ENCODE measurements around the gene DMXL1.

DMXL1 gene, protein sequence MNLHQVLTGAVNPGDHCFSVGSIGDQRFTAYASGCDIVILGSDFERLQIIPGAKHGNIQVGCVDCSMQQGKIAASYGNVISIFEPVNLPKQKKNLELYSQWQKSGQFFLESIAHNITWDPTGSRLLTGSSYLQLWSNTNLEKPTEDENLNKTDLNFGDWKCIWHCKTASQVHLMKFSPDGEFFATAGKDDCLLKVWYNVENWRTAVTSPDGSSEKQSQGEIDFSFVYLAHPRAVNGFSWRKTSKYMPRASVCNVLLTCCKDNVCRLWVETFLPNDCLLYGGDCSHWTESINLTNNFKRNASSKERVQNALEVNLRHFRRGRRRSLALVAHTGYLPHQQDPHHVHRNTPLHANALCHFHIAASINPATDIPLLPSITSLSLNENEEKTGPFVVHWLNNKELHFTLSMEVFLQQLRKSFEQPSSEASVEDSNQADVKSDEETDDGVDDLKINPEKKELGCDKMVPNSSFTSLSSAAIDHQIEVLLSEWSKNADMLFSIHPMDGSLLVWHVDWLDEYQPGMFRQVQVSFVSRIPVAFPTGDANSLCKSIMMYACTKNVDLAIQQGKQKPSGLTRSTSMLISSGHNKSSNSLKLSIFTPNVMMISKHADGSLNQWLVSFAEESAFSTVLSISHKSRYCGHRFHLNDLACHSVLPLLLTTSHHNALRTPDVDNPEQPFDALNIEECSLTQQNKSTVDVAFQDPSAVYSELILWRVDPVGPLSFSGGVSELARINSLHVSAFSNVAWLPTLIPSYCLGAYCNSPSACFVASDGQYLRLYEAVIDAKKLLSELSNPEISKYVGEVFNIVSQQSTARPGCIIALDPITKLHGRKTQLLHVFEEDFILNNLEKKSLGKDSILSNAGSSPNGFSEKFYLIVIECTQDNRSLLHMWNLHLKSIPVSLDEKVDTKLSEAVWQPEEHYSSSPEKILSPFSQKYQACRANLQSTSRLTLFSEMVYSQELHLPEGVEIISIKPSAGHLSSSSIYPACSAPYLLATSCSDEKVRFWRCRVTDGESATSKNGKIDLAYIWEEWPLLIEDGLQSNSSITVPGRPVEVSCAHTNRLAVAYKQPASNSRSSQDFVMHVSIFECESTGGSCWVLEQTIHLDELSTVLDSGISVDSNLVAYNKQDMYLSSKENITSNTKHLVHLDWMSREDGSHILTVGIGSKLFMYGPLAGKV (N-terminal part only)

GRCh38 chr5:119070828-119071560 is at the start of gene DMXL1:
Gene DMXL1, plus strand, starts transcription at chr5:119071087. Its CDS starts 483 bp downstream, at chr5:119071570.
- peak; percentile 94 to 96 for DNase-seq (ENCODE audit: low read depth in 2 of 2)

GRCh38 chr5:119021149-119021732 is 49.6 kb upstream of the DMXL1 start:
- DNase-seq (ENCODE audit: low read depth in 2 of 2), result no peak

- DNase-seq (ENCODE audit: low read depth in 2 of 2), result no peak
Measured at GRCh38 chr5:119022017-119022745, 48.7 kb upstream of the DMXL1 start.

GRCh38 chr5:119022773-119023172 is 48.1 kb upstream of the DMXL1 start:
- no peak for DNase-seq (ENCODE audit: low read depth in 2 of 2)

GRCh38 chr5:119028575-119028974 is 42.3 kb upstream of the DMXL1 start:
- no peak for DNase-seq (ENCODE audit: low read depth in 2 of 2)

DNA sequence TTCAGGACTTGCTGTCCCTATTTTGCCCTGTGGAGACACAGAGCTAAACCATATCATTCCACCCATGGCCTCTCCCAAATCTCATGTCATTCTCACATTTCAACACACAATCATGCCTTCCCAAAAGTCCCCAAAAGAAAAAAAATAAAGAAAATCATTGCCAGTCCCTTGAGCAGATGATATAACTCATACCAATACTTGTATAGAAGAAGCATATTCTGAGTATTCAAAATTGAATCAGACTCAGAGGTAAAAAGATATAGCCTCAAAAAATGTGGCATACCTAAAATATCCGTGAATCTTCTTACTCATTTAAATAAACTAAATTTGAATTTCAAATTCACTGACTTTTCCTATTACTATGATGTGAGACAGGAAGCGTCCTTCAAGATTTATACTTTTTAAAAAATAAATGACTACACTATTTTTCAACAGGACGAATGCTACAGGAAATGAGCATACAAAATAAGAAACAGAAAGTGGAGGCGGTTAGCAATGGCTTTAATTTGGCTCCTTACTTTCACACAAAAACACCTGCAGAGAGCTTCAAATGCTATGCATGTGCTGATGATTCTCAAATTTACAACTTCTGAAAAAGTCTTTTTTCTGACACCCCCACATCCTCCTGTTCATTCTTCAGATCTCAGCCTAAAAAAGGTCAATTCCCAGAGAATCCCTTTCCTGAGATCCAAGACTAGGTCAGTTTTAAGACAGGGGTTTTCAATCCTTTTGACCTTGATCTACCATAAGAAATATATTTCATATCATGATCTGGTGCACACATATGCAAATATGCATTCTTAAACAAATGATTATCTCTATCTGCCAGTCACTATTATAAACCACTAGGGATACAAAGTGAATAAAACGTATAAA is 39.6 kb upstream of the DMXL1 start:
- no peak for DNase-seq (ENCODE audit: low read depth in 2 of 2)

GRCh38 chr5:119031905-119032304 is 39.0 kb upstream of the DMXL1 start:
- no peak for DNase-seq (ENCODE audit: low read depth in 2 of 2)

DNA sequence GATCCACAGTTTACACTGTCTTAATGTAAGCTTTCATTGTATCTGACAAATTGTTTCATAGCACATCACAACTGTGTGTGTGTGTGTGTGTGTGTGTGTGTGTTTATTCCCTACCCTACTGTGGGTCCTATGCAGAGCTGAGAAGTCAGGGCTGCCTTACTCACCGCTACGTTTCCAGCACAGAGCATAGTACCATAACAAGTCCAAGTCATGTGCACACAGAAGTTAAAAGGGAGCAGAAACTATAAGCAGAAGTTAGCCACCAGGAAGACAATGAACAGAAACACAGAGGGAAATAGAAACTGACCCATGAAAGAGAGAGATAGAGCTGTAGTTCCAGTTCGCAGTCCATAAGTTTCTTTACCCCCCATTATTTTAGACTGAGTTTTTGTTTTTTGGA is 38.2 kb upstream of the DMXL1 start:
- no peak for DNase-seq (ENCODE audit: low read depth in 2 of 2)

GRCh38 chr5:119033135-119033534 is 37.8 kb upstream of the DMXL1 start:
- DNase-seq (ENCODE audit: low read depth in 2 of 2), result no peak

GRCh38 chr5:119036101-119036762 is 34.7 kb upstream of the DMXL1 start:
- DNase-seq (ENCODE audit: low read depth in 2 of 2), result no peak

- DNase-seq (ENCODE audit: low read depth in 2 of 2), result no peak
Measured at GRCh38 chr5:119037496-119038215, 33.2 kb upstream of the DMXL1 start.

GRCh38 chr5:119048246-119048645 is 22.6 kb upstream of the DMXL1 start:
- no peak for DNase-seq (ENCODE audit: low read depth in 2 of 2)

GRCh38 chr5:119049824-119050449 is 20.9 kb upstream of the DMXL1 start:
- DNase-seq (ENCODE audit: low read depth in 2 of 2), result no peak

- DNase-seq (ENCODE audit: low read depth in 2 of 2), result no peak
Measured at GRCh38 chr5:119054101-119054500, 16.8 kb upstream of the DMXL1 start.

- no peak for DNase-seq (ENCODE audit: low read depth in 2 of 2)
Measured at GRCh38 chr5:119055294-119055693, 15.6 kb upstream of the DMXL1 start.

GRCh38 chr5:119058979-119059529 is 11.8 kb upstream of the DMXL1 start:
- DNase-seq (ENCODE audit: low read depth in 2 of 2), result no peak

DNA sequence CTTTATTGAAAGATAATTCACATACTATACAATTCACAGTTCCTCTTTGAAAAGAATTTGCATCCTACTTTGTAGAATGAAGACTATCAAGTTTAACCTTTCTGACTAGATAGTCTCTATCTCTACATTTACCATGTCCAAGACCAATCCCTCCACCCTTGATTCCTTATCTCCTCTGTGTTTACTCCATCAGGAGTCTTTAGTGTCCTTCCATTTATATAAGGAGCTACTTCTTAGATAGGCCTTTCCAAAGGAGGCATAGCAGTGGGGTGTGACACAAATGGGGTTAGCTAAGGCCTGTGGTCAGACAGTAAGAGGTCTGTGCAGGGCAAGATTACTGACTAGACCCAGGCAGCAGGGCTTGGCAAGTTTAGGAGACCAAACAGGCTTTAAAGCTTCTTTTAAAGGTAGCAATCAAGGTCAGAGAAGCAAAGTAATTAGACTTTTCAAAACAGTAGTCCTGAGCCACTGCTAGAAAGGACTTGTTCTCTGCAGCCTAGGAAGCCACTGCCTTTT is 11.1 kb upstream of the DMXL1 start:
- no peak for DNase-seq (ENCODE audit: low read depth in 2 of 2)
